ENCODE data around the gene WDFY1. TPM values are rescaled to one million over a fixed set of nuclear protein-coding genes. Genes with fewer than 3 reads are reported as not detected.

Gene WDFY1
- total RNA-seq, 1 experiment from 2014 or later: 77.7 TPM

DNA sequence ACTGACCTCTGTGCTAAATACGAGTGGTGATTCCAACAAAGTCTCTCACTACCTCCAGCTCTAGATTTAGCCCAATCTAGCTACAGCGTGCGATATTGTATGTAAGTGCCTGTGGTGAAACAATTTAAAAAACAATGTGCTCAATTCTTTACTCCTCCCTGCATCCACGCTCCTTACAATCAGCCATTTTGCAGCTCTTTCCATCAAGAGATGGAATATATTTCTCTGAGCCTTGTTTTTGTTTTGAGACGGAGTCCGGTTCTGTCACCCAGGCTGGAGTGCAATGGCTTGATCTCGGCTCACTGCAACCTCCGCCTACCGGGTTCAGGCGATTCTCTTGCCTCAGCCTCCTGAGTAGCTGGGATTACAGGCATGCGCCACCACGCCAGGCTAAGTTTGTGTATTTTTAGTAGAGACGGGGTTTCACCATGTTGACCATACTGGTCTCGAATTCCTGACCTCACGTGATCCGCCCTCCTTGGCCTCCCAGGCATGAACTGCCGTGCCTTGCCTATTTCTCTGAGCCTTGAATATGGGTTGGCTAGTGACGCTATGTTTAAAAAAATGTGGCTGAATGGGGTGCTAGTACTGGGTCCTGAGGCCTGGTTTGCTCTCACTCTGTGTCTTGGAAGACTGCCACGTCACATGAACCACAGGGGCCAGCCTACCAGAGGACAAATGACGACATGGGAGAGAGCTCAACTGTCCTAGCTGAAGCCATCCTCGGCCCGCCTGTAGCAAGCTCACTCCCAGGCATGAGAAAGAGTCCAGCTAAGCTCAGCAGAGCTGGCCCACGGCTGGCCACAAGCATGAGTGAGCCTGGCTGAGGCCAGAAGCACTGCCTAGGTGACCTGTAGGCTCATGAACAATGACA is 14.8 kb downstream of the WDFY1 start:
- DNase-seq (ENCODE audit: low spot score): peak; percentile 25

DNA sequence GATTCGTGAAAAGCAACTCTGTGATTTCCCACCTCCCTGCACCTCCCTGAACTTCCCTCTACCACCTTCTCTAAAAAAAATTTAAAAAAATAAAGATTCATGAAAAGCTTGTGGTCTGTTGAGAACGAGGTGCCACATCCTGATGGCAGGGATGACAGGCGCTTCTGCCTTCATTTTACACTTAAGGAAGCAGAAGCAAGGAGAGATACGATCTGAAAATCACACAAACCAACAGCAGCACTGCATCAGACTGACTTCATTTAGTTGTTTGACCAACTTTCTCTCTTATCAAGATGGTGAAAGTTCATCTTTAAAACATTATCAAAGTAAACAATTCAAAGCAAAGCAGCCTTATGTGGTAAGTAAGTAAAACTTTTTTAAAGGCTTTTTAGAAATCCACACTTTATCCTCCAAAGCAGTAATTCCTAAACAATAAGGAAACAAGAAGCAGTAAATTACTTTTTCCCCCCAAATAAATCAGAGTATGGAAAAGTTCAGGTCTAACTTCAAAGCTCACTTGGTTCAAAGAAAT is 15.5 kb downstream of the WDFY1 start:
- peak; percentile 41 for DNase-seq (ENCODE audit: low spot score)

DNA sequence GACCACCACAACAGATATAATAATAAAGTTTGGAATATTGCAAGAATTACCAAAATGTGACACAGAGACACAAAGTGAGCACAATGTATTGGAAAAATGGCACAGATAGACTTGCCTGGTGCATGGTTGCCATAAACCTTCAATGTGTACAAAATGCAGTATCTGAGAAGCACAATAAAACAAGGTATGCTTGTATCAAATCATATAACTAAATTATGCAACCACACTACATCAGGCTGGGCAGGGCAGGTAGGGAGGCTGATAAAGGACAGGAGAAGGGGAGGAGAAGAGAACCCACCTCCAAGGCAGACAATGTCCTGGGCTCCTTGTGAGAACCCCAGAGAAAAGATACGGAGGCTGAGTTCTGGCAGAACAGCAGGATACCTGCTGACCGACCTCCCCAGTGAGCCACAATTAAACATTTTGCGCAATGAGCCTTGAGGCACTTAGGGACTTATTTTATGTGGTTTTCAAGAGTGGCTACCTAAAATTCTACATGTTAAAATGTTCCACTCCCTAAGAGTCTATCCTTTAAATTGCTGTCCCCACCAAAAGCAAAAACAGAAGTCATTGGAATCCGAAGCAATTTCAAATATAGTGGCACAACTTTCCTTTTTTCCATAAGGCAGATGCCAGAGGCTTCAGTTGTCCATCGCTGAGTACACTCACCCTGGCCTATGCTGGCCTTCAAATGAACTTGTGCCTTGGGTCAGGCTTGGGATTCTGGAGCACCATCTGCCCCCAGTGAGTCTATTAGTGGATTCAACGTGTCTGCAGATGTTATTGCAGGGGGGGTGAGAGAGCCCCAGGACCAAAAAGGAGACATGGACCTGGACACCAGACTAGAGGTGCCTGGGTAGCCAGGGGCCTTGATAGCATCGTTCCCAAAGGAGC is 16.8 kb downstream of the WDFY1 start:
- DNase-seq (ENCODE audit: low spot score): no peak

DNA sequence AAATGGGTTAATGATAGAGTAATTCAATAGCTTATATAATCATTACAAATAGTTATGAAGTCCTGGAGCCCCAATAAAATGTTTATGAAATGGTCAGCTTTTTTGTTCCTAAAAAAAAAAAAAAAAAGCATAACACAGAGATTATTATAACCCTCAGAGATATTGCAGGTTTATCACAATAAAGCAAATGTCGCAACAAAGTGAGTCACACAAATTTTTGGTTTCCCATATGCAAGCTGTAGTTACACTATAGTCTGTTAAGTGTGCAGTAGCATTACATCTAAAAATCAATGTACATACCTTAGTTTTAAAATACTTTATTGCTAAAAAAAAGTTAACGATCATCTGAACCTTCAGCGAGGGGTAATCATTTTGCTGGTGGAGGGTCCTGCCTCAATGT is 20.0 kb downstream of the WDFY1 start:
- no peak for DNase-seq (ENCODE audit: low spot score)

DNA sequence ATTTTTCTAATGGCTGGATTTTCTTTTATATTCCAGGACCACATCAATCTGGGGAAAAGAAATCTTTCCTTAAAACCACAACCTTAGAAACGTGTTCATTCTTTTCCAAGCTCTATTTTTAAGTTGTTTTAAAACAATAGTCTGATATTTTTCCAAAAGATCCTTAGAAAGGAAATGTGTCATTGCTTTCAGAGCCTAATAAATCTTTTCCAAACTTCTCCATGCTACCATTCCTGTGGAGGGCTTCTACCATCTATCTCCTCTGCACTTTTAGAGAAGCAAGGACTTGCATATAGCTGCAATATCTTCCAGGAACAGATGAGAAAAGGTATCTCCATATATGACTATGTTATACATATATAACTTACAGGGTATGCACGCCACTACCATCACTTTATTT is 21.2 kb downstream of the WDFY1 start:
- DNase-seq (ENCODE audit: low spot score): no peak

DNA sequence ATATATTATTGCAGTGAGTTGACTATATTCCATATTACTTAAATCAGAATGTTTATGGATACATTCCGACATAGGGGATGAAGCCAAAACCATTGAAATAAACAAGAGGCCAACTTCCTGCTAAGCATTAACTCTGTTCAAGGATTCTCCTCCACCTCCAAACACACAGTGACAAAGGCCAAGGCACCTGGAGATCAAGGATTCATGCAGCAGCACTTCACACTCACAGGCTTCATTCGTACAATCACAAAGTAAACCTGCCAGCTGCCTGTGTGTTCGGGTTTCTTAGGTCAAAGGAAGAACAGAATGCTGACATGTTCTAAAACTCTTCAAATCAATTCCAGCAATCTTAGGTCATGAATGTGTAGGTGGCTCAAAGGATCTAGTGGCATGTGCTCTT is 22.8 kb downstream of the WDFY1 start:
- no peak for DNase-seq (ENCODE audit: low spot score)

DNA sequence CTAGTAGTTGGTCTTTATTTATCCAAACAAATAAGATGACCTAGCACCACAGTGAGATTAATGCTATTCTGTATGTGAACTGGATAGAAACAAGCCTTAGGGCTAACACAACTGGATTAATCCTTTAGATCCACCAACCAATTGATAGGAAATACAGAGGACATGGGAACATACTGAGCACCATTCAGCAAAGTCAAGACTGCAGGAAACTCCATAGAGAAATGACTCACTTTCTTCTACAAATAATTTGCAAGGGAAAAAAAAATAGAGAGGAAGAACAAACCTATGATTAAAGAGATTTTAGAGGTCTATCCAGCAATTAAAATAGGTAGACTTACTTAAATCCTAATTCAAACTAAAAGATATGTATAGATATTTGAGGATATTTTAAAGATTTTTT is 23.9 kb downstream of the WDFY1 start:
- no peak for DNase-seq (ENCODE audit: low spot score)

DNA sequence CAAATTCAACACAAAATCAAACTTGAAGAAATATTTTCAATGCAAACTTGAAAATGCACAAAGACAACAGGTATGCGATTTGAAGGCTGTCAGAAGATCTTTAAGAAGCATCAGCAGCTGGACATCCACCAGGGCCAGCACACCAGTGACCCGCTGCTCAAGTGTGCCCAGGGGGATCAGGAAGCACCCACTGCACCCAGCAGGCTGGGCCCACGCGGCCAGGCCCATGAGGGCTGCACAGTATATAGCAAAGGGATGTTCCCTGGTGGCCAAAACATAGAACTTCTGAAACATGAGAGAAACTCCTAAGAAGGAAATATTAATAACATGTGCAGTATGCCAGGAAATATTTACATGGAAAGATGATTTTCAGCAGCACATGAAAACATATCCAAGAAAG is 25.0 kb downstream of the WDFY1 start:
- no peak for DNase-seq (ENCODE audit: low spot score)

DNA sequence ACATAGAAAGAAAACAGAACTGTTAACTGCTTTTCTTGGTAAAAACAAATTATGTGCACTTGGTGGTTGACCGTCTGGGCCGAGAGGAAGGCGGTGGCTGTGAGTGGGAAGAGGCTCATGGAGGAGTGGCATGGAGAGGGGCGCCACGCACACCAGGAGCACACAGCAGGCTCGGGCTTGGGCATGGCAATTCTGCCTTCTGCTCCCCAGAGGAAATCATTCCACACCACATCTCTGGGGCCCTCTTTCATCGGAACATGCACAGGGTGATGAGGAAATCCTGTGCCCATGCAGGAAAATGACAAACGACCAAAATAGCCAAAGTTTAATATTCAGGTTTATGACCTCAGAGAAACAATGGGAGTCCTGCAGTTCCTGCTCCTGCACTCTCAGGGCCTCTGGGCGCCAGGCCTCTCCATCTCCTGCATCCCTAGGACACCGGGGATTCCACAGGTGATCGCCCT is 26.4 kb downstream of the WDFY1 start:
- no peak for DNase-seq (ENCODE audit: low spot score)

DNA sequence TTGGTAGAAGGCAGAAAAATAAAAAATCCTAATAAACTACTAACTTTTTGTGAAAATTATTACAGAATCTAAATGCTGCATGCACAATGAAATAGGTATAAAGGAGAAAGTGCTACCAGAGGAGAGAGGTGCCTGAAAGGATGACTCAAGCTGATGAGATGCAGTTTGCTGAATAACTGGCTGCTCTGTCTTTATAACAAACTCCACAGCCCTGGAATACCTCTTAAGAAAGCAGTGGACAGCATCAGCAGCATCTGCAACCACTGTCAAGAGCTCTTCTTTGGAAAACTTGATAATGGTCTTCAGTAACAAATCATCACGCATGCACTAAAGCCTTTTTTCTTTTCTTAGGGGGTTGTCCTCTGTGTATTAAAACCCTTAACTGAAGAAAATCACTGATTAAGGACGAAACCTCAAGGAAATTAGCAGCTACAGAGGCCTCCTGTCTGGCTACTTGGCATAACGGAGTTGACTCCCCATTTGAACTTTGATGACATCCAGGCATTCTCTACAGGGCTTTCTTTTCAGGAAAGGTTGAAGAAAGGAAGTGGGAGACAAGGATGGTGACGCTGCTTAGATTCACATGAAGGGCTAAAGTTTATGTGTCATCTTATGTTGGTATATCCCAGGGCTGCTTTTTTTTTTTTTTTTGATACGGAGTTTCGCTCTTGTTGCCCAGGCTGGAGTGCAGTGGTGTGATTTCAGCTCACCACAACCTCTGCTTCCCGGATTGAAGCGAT is 28.8 kb downstream of the WDFY1 start:
- no peak for DNase-seq (ENCODE audit: low spot score)

DNA sequence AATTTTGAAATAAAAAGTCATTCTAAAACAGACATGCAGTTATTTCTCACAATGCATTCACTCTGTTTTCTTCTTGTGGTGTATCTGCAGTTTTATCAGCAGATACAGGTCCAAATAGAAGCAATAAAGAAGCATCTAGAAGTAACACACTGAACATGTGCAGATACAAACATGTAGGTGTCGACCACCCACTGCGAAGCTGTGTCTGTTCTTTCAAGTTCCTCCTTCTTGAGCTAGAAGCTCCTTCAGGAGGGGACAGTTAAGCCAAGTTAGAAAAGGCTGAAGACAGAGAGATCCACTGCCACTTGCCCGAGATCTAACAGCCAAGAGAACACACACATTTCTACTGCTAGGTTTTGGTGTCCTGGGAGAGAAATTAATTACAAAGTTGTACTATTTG is 30.1 kb downstream of the WDFY1 start:
- no peak for DNase-seq (ENCODE audit: low spot score)

DNA sequence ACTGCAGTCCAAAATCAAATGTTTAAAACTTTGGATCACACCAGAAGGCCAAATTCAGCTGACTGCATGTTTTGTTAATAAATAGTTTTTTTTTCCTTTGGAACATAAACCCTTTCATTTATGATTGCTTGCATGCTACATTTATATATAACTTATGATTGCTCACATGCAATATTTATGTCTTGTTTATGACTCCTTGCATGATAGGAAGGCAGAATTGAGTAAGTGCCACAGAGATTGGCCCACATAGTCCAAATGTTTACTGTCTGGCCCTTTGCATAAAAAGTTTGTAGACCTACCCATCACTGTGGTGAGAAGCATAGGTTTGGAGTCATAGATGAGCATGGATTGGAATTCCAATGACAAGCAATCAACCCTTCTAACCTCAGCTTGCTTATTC is 30.8 kb downstream of the WDFY1 start:
- no peak for DNase-seq (ENCODE audit: low spot score)

DNA sequence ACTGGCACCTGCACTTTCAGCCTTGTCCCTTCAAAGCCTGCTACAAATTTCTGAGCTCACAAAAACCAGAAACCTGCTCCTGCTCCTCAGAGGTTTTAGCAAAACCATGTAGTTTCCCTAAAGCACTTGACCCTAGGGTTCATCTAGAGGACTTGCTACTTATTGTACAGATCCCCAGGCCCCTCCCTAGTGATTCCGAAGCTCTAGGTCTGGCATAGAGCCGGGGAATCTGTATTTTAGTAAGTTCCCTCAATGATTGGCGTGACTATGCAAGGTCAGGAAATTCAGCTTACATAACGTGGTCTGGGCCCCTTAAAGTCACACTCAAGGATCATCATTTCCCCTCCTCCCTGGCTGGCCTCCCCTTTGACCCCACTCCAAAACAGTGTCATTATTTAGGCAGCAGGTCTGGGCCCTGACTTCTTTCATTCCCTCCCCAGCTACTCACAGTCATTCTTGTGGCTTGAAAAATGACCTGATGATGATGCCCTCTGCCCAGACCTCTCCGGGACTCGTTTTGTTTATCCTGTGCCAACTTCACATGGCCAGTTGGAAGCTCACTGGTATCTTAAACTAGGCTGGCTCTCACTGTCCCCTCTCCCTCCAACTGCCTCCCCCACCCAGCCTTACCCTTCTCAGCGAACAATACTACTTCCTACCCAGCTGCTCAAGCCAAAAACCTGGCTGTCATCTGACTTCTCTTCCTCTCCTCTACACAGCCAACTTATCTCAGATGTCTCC is 36.0 kb downstream of the WDFY1 start:
- DNase-seq (ENCODE audit: low spot score): peak; percentile 16

DNA sequence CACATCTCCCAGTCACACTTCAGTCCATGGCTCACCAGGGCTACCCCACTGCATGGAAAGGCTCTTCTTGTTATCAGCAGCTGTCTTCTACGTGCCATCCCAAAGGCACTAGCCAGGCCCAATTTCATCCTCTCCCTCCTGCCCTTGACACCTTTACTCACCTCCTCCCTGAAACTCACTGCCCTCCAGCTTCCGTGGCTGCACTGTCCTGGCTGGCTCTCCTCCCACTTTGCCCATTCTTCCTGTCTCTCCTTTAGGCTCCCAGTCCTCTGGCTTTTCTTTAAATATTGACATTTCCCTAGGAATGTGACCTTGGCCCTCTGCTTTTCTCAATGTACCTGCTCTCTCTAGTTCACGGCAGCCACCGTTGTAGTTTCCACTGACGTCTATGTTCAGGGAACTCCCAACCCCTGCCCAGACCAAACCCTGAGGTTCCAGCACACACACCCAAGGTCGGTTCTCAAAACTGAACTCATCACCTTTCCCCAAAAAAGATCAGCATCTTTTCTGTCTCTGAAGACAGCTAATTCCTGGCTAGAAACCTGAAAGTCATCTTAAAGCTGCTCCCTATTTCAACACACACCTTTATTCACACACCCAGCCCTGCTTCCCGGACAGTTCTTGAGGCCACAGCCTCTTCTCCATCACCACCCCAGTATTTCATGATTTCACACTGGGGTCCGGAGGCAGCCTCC is 36.7 kb downstream of the WDFY1 start:
- DNase-seq (ENCODE audit: low spot score): peak; percentile 22

DNA sequence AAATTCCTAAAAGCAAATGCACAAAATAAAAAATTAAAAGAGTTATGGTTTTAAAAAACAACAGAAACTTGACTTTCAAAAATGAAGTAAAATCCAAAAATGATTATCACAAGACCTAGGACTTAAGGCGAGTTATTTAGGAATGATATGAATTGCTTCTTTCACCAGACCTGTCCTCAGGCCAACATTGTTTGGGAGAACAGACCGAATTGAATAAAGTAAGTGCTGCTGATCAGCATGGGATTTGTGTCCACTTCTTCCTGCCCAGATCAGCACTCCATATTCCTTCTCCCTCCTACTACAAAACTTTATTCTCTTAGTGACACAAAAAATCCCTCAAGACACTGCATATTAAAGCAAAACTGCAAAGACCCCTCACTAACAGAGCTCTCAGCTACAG is 39.1 kb downstream of the WDFY1 start:
- DNase-seq (ENCODE audit: low spot score): no peak

DNA sequence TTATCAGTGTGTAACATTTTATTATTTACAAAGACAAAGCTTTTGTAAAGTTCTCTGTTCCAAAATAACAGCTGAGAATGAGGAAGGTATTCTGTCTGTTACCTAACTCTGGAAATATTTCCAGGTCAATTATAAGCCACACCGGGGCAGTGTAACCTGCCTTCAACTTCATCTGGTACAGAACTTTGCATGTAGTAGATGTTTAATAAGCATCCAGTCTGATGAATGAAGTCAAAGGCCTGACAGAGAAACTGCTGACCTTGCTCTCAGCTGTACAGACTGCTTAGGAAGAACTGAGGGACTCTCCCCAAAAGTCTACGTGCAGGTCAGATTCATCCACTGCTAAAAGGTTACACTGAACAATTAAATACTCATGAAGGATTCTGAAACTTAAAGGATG is 43.3 kb downstream of the WDFY1 start:
- DNase-seq (ENCODE audit: low spot score): peak; percentile 29

DNA sequence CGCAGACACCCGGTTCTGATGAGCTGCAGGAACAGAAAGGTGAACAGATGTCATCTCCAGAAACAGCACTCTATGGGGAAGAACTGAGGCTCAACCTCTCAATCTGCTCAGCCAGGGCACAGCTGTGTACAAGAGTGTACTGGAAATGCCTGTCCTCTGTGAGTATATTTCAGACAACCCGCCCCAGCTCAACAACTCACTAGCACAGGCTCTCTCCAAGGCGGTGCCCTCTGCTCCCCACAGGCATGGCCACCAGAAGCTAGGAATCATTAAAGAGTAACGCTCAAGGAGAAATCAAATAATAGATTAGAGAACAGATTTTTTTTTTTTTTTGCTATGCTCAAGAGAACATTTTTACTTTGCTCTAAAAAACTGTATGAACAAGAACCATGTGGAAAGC is 43.8 kb downstream of the WDFY1 start:
- DNase-seq (ENCODE audit: low spot score): no peak

DNA sequence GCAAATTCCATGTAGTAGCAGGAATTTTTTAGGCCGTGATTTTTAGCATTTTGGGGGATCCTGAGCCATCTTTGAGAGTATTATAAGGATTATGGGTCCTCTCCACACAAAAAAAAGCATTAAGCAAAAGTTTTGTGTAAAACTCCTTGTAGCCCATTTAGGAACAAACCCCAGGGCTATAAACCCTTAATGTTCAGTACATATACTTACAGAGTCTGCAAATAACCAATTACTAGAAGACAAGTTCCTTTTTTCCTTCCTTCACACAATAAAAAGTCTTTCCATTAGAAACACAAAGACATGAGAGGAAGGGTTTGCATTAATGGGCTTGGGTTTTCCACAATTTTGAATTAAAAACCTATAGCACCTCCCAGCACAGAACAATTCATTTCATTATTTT is 44.6 kb downstream of the WDFY1 start:
- DNase-seq (ENCODE audit: low spot score): no peak

DNA sequence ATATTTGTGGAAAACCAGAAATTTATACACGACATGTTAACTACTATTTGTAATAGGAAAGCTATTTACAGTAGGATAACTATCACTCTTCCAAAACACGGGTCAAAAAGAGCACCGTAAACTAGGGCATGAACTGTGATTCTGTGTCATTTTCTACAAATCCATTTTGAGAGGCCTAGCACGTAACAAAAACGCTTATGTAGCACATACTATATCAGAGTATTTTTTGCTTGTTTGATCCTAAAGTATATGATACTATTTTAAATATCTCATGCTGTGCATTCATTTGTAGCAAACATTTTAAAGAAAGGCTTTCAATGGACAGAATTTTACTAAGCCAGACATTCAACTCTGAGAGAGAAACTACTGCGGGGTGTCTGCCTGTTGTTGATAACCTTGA is 45.1 kb downstream of the WDFY1 start:
- DNase-seq (ENCODE audit: low spot score): no peak

DNA sequence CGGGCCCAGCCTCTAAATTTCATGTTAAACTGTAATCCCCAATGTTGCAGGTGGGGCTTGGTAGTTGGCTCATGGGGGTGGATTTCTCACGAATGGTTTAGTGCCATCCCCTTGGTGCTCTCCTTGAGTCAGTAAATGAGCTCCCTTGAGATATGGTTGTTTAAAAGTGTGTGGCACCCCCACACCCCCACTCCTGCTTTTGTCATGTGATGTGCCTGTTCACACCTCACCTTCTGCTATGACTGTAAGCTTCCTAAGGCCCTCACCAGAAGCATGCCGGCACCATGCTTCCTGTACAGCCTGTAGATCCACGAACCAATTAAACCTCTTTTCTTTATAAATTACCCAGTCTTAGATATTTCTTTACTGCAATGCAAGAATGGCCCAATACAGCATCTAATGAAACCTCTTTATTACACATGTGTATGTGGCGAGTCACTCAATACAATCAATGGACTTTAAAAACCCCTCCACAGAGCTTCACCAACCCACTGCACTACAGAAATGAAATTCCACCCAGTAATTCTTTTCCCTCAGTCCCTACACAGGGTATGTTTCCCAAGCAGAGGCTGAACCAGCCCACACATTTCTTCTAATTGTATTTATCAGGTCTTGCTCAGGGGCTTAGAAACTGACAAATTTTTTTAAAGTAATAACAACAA is 47.3 kb downstream of the WDFY1 start:
- DNase-seq (ENCODE audit: low spot score): no peak

All from HT-29 (cell line).